ENCODE measurements around the gene VENTX.

The VENTX gene

DNA sequence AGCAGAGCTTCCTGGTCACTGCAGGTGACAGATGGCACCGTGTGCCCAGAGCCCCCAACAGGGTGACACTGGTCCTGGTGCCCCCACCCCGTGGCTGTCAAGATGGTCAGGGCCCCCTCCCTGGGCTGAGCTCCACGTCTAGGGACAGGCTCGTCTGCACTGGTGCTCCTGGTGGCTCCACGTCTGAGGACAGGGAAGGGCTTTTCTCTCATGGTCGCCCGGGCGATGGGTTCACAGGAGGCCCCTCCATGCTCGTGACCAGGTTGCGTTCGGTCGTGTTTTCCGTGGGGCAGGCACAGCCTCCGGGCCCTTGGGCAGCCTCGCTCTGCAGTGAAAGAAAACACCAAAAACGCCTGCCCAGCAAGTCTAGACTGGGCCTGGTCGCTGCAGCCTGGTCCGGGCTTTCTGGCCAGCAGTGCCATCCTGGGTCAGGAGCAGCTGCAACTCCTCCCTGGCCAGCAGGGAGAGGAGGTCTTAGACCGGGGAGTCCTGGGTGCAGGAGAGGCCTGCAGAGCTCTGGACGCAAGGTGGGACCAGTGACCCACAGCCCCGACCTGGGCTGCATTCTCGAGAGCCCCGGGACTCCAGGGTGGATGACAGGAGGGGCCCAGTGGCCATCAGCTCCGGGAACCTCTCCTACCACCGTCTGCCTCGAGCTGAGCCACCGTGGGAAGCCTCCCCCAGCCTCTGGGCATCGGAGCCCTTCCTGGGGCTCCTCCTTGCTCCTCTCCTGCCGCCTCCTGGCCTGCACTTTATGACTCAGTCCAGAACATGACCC is 35.5 kb upstream of the VENTX start:
- no peak for DNase-seq (ENCODE audit: low read depth)
- TF ChIP-seq, protein P1, sequence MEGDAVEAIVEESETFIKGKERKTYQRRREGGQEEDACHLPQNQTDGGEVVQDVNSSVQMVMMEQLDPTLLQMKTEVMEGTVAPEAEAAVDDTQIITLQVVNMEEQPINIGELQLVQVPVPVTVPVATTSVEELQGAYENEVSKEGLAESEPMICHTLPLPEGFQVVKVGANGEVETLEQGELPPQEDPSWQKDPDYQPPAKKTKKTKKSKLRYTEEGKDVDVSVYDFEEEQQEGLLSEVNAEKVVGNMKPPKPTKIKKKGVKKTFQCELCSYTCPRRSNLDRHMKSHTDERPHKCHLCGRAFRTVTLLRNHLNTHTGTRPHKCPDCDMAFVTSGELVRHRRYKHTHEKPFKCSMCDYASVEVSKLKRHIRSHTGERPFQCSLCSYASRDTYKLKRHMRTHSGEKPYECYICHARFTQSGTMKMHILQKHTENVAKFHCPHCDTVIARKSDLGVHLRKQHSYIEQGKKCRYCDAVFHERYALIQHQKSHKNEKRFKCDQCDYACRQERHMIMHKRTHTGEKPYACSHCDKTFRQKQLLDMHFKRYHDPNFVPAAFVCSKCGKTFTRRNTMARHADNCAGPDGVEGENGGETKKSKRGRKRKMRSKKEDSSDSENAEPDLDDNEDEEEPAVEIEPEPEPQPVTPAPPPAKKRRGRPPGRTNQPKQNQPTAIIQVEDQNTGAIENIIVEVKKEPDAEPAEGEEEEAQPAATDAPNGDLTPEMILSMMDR (IDR thresholded peaks at IDR 0.05; ENCODE audit: low read length, missing control alignments), result no peak
- no peak overlapping the region for H3K4me3 ChIP-seq (replicated peaks; ENCODE audit: low read depth, low read length)

DNA sequence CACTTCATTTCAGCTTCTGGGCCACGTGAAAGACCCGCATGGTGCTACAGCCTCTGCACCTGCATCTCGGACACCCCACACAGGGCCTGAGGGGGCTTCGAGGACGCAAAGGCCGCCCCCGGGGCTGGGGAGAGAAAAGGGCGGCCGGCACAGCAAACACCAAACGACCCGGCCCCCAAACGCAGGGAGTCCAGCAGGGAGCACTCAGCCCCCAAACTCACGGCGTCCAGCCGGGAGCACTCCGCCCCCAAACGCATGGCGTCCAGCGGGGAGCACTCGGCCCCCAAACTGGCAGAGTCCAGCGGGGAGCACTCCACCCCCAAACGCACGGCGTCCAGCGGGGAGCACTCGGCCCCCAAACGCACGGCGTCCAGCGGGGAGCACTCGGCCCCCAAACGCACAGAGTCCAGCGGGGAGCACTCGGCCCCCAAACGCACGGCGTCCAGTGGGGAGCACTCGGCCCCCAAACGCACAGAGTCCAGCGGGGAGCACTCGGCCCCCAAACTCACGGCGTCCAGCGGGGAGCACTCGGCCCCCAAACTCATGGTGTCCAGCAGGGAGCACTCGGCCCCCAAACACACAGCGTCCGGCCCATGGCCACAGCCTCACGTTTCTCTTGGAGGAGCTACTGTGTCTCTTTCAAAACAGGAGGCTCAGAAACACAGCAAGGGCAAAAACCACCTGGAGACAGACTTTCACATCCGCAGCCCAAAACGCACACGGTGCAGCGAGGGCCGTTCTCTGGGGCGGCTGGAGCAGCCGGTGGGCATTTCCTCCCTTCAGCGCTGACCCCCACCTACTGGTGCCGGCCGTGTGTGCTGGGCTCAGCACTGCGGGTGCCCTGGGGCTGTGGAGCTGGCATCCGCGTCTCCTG is 34.6 kb upstream of the VENTX start:
- TF ChIP-seq, protein P1 (IDR thresholded peaks at IDR 0.05; ENCODE audit: low read length, missing control alignments), result no peak
- no peak overlapping the region for H3K4me3 ChIP-seq (replicated peaks; ENCODE audit: low read depth, low read length)
- no peak for DNase-seq (ENCODE audit: low read depth)

DNA sequence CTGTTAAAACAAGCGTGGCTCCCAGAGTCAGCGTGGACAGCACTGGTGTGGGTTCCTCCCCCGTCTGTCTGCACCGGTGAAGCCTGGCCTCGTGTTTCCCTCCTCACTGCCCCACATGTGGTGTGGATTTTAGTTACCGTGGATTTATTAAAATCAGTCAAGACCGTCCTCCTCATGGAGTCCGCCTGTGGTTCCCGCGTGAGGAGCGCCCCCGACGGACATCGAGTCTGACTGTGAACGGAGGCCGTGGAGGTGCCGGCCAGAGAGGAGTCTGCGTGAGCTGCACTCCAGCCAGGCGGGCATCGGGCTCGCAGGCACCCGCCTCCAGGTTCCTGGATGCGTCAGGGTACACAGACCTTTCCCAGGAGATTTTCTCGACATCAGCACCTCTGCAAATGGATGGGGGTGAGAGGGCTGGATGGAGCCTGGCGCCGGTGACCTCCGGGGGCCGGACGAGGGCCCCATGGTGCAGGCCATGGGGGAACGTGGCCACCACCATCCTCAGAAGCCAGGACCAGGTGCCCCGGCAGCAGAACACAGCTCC is 33.9 kb upstream of the VENTX start:
- DNase-seq (ENCODE audit: low read depth), result no peak

DNA sequence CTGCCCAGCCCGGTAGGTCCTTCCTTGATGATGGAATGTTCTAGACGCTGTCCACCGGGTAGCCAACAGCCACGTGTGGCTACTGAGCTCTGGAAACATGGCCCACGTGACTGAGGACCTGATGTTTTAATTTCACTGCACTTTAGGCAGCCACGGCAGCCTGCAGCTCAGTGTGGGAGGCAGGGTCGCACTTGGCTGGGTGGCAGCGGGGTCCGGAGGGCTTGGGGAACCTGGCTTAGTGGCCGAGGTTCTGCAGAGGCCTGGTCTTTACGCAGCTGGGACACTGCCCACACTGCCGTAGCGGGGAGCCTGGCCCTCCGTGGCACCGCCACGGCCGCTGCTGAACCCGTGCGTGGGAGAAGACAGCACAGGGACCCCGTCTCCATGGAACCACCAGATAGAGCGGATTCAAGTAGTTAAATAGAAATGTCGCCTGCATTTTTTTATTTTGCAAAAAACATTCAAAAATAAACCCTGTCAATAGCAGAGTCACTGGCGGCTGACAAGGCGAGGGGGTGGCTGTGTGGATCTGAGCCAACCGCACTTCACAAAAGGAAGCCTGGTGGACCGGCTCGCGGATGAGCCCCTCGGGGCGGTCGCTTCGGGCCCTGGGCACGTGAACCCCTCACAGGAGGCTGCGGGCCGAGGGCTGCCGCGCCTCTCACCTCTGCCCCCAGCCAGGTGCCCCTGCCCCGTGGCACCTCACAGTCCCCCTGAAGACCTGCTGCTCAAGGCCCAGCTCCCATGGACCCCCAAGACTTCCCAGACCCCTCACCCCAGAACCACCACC is 33.2 kb upstream of the VENTX start:
- DNase-seq (ENCODE audit: low read depth), result no peak
- H3K4me3 ChIP-seq (replicated peaks; ENCODE audit: low read depth, low read length), result no peak overlapping the region
- TF ChIP-seq, protein P1 (IDR thresholded peaks at IDR 0.05; ENCODE audit: low read length, missing control alignments), result no peak

More for the DNA sequence above, 33.9 kb upstream of the VENTX start:
- H3K4me3 ChIP-seq (replicated peaks; ENCODE audit: low read depth, low read length), result no peak overlapping the region
- TF ChIP-seq, protein P1 (IDR thresholded peaks at IDR 0.05; ENCODE audit: low read length, missing control alignments), result no peak

DNA sequence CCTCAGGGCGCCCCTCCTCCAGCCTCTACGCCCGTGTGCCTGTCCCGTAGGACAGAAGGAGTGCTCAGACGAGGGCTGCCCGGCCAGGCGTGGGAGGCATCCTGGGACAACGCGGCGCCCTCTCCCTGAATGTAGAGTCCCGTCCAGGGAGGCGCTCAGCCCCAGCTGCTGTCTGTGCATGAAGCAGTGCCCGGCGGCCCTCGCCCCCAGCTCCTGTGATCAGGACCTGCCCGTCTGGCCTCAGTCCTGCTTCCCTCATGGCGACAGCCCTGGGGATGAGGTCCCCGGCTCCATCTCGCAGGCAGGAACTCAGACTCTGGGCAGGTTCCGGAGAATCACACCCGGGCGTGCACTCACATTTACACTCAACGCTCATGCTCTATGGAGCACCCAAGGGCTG is 32.5 kb upstream of the VENTX start:
- no peak for DNase-seq (ENCODE audit: low read depth)
- TF ChIP-seq, protein P1 (IDR thresholded peaks at IDR 0.05; ENCODE audit: low read length, missing control alignments), result no peak
- H3K4me3 ChIP-seq (replicated peaks; ENCODE audit: low read depth, low read length), result no peak overlapping the region

DNA sequence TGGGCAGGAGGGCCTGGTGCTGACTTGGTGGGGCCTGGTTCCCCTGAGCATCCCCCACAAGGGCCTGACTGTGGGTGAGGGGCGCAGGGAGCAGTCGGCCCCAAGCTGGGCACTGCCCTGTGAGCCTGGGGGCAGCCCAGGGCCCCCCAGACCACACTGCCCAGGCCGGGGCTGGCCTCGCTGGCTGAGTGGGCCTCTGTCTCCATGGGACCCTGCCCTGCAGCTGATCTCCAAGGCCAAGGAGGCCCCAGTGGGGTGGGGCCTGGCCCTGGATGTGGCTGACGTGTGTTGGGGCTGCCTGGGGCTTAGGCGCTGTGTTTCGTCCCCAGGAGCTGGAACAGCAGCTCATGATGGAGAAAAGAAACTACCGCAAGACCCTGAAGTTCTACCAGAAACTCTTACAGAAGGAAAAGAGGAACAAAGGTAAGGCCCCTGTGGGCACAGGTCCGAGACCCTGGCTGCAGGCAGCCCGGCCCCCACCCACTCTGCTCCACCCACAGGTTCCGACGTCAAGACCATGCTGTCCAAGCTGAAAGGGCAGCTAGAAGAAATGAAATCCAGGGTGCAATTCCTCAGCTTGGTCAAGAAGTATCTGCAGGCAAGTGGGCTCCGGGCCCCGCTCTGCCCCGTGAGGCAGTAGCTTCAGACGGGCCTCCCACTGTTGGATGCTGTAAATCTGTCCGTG is 31.2 kb upstream of the VENTX start:
- H3K4me3 ChIP-seq (replicated peaks; ENCODE audit: low read depth, low read length), result no peak overlapping the region
- no peak for DNase-seq (ENCODE audit: low read depth)
- TF ChIP-seq, protein P1 (IDR thresholded peaks at IDR 0.05; ENCODE audit: low read length, missing control alignments), result no peak
